Neural crest cell (in vitro differentiated cells): Measurements from ENCODE around the gene ATP13A1. TPM values are rescaled to one million over a fixed set of nuclear protein-coding genes. Genes with fewer than 3 reads are reported as not detected.
A peak's percentile ranks its signal among the peaks of the same experiment; 100 is the strongest.

Source experiments
- DNase-seq: peaks from one replicate; pipeline ENCODE4 v3.0.0; 2021; ENCODE audit warnings: low read depth, mixed read lengths, low spot score
- H3K27ac Mint-ChIP-seq: one replicate; pipeline ENCODE4 v1.8.0; 2021; ENCODE audit warnings: mild to moderate bottlenecking, mixed read lengths; ENCODE audit not compliant: unreplicated experiment
- H3K27me3 Mint-ChIP-seq: 2 replicates; pipeline ENCODE4 v1.8.0; 2021; ENCODE audit warnings: low read depth, mild to moderate bottlenecking, mixed read lengths
- H3K36me3 Mint-ChIP-seq: 2 replicates; pipeline ENCODE4 v1.8.0; 2021; ENCODE audit warnings: low read depth, mild to moderate bottlenecking, mixed read lengths
- H3K4me1 Mint-ChIP-seq: 2 replicates; pipeline ENCODE4 v1.8.0; 2021; ENCODE audit warnings: mixed read lengths
- H3K4me3 Mint-ChIP-seq: one replicate; pipeline ENCODE4 v1.8.0; 2021; ENCODE audit warnings: mild to moderate bottlenecking, mixed read lengths
- H3K9me3 Mint-ChIP-seq: 2 replicates; pipeline ENCODE4 v1.8.0; 2021; ENCODE audit warnings: mixed read lengths
- CTCF ChIP-seq: fragments of 200-600 bp; sonication (generic); conservative IDR thresholded peaks from 2 replicates; pipeline ENCODE4 v1.5.0; 2021; ENCODE audit warnings: antibody characterized with exemption, mild to moderate bottlenecking
- total RNA-seq: library from RNA; stranded (reverse); gene quantifications from 2 replicates; pipeline ENCODE4 v1.2.1, GENCODE V29; 2021

Gene ATP13A1
- total RNA-seq, 1 donor from 2014 or later: 75.1 TPM

GRCh38 chr19:19661141-19661674 lies 2.3 kb downstream of the ATP13A1 start:
- no peak for DNase-seq
- no peaks in the 10 kb centered on the region for H3K9me3 Mint-ChIP-seq
- no peaks in the 10 kb centered on the region for H3K27me3 Mint-ChIP-seq
- H3K4me1 Mint-ChIP-seq: peaks cover 23% of the 10 kb centered on the region
- H3K4me3 Mint-ChIP-seq: peak overlapping the region; percentile 90
- peaks cover 5% of the 10 kb centered on the region for H3K36me3 Mint-ChIP-seq
- H3K27ac Mint-ChIP-seq: no peak overlapping the region
- no peak for TF ChIP-seq CTCF

DNA sequence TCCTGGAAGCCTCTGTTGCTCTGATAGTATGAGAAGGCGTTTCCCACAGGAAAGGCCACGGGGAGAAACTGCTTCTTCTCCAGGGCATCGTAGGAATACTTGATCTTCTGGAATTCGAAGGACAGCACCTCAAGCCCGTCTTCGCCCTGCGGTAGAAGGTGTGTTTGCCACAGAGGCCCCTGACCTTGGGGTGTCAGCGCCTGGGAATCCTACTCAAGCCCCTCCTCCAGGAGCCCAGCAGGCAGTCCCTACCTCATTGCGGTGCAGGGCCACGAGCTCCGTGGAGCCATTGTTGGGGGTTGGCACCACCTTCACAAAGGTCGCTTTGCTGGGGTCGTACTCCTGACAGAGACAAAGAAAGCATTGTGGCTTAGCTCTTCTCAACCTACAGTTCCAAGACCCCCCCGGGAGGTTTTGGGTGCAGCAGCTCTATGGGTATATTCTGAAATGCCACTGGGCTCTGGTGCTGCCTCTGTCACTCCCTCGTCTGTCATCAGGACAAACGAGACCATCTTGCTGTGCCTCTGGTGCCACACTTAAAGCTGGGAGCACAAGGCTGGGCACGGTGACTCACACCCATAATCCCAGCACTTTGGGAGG lies 3.7 kb downstream of the ATP13A1 start:
- TF ChIP-seq CTCF: no peak
- no peaks in the 10 kb centered on the region for H3K27me3 Mint-ChIP-seq
- no peaks in the 10 kb centered on the region for H3K9me3 Mint-ChIP-seq
- peaks cover 23% of the 10 kb centered on the region for H3K4me1 Mint-ChIP-seq
- DNase-seq: no peak
- no peak overlapping the region for H3K4me3 Mint-ChIP-seq
- H3K27ac Mint-ChIP-seq: no peak overlapping the region
- peaks cover 5% of the 10 kb centered on the region for H3K36me3 Mint-ChIP-seq

GRCh38 chr19:19657397-19657783 lies 6.1 kb downstream of the ATP13A1 start:
- Mint-ChIP-seq H3K36me3 (peaks cover 13% of the 10 kb centered on the region), H3K9me3 (no peaks in the 10 kb centered on the region), H3K4me3 (peak overlapping the region; percentile 60), H3K27ac (no peak overlapping the region), H3K4me1 (peaks cover 14% of the 10 kb centered on the region), H3K27me3 (no peaks in the 10 kb centered on the region)
- TF ChIP-seq CTCF: no peak
- DNase-seq: no peak

- no peaks in the 10 kb centered on the region for H3K9me3 Mint-ChIP-seq
- no peak for TF ChIP-seq CTCF
- peak overlapping the region; percentile 67 for H3K27ac Mint-ChIP-seq
- peaks cover 7% of the 10 kb centered on the region for H3K4me1 Mint-ChIP-seq
- no peaks in the 10 kb centered on the region for H3K27me3 Mint-ChIP-seq
- no peak for DNase-seq
- no peak overlapping the region for H3K4me3 Mint-ChIP-seq
- H3K36me3 Mint-ChIP-seq: peaks cover 13% of the 10 kb centered on the region
Observed at GRCh38 chr19:19656451-19657396, 6.8 kb downstream of the ATP13A1 start.

DNA sequence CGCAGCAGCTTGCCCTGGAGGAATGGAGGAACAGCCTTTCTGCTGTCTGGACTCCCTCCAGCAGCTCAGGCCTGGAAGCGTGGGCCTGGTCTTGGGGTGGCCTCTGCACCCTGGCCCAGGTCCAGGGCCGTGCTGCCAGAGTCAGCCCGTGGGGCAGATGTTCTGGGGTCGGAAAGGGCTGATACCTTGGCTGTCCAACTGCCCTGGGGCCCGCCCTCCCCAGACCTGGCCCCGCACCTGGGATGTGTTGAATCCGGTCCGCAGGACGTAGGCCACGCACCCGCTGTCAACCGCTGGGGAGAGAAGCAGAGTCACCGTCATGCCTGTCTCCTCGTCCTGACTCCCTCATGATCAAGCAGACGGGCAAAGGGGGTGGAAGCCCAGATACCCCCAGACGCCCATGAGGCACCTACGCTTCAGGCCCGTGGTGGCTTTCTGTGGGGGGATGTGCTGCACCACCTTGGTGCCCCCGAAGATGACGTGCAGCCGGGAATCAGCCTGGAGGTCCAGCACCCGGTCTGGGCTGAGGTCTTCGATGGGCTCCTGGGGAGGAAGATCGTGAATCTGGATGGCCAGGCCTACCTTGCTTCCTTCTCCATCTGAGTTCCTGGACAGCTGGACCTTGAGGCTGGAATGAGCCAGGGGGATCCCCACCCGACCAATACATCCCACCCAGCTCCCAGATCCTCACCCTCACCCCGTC lies 7.7 kb downstream of the ATP13A1 start:
- Mint-ChIP-seq H3K36me3 (peaks cover 13% of the 10 kb centered on the region), H3K27ac (no peak overlapping the region), H3K27me3 (no peaks in the 10 kb centered on the region), H3K9me3 (no peaks in the 10 kb centered on the region), H3K4me1 (no peaks in the 10 kb centered on the region), H3K4me3 (no peak overlapping the region)
- DNase-seq: no peak
- TF ChIP-seq CTCF: no peak
